ENCODE data around the gene UMODL1.

DNA sequence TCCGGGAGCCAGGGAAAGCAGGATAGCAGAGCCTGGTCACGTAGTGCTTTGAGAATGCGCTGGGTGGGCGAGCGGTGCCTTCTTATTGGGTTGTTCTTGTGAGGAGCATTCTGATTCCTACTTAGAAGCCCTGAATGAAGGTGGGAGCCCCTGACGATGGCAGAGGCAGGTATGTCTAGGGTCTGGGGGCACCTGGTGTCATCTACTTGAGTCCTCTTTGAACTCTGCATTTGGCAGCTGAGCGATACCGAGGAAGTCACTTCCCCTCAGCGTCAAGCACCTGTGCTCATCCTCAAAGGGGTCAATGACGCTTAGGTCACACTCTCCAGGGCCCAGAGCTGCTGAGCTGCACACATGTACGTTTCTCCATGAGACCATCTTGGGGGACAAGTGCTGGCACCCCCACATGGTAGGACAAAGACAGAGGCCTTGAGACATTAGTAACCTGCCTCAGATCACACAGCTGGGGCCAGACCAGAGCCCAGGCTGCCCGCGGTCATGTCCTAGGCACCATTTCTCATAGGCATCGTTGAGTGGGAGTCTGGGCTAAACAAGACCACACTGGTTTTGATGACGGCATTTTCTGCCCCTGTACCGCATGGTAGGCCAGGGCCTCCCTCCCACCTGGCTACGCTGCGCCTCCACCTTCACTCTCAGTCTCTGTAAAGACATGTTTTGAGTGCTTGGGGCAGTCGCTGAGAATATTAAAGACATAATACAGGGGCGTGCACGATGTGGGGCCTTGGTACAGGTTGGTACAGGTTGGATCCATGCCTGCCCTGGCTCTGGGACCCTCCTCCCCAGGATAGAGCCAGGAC lies 78.7 kb downstream of the UMODL1 start:
- TF ChIP-seq CTCF (IDR thresholded peaks at IDR 0.05; ENCODE audit: poor library complexity) (no peak), EZH2 (IDR thresholded peaks at IDR 0.05; ENCODE audit: borderline replicate concordance) (no peak)
